Stimulated activated CD4-positive, alpha-beta T cell treated with anti-CD3 and anti-CD28 coated beads, Interleukin-1b, Interleukin-23, amount 100 ng/mL, for 48 hours (primary cell): ENCODE data around the gene MYL3.
"Not testable (repeated sequence)": the region's sequence is repeated elsewhere in the genome, so short reads cannot be mapped to it uniquely, and the experiment has no call there.

Experiments
- DNase-seq: peaks from one replicate; pipeline ENCODE4 v3.0.0-alpha.2; 2020

Gene MYL3

DNA sequence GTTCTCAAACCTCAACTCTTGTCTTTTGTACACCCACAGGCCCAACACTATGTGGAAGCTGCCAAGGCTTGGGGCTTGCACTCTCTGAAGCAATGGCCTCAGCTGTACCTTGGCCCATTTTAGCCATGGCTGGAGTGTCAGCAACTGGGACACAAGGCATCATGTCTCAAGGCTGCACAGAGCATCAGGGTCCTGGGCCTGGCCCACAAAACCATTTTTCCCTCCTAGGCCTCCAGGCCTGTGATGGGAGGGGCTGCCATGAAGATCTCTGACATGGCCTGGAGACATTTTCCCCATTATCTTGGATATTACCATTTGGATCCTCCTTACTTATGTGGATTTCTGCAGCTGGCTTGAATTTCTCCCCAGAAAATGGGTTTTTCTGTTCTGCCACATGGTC, 39.9 kb downstream of the MYL3 start:
- DNase-seq = not testable (repeated sequence)

DNA sequence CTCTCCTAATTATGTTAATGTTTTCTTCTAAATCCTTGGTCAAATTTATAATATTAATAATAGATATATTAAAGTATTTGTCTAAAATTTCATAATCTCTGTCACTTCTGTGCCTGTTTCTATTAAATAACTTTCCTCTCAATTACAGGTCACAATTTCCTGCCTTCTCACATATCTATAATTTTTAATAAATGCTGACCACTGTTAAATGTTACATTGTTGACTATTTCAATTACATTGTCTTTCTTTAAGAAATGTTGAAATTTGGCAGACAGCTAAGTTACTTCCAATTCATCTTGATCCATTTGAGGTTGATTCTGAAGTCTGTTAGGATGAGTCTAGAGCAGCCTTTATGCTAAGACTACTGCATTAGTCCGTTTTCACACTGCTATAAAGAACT, 41.7 kb downstream of the MYL3 start:
- no peak for DNase-seq

DNA sequence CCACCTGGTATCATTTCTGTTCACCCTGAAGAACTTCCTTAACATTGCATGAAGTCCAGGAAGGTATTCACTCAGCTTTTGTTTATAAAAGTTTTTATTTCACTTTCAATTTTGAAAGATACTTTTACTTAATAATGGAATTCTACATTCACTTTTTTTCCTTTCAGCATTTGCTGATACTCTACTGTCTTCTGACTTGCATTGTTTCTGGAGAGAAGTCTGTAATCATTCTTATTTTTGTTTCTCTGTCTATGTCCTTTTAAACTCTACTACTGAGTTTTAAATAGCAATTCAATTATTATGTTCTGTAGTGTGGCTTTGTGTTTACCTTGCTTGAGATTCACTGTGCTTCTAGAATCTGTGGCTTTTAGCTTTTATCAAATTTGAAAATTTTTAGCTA, 42.4 kb downstream of the MYL3 start:
- DNase-seq = no peak

GRCh38 chr3:46812237-46812791, 50.9 kb downstream of the MYL3 start:
- peak; percentile 72 for DNase-seq

- no peak for DNase-seq
Measured at GRCh38 chr3:46811615-46812236, 51.5 kb downstream of the MYL3 start.

GRCh38 chr3:46808766-46809165, 54.5 kb downstream of the MYL3 start:
- DNase-seq = peak; percentile 14
